Heart left ventricle (tissue), 16 donors: Measurements from ENCODE around the gene URAD. TPM values are rescaled to one million over a fixed set of nuclear protein-coding genes. Genes with fewer than 3 reads are reported as not detected.

Source experiments
- ATAC-seq, 4 donors: fragments of 200-7000 bp; cut with Tn5 transposase; one replicate each; pipeline ENCODE4 v1.9.1; 2020 to 2022; ENCODE audit warnings: moderate library complexity in 4 of 4, mild to moderate bottlenecking in 3 of 4, moderate number of reproducible peaks in 1 of 4
- DNase-seq, 5 donors: peaks; one replicate each; pipeline ENCODE4 v3.0.0-alpha.2; 2020
- H3K27ac ChIP-seq, 12 donors: fragments of 200-600 bp; sonication (generic) in 4 of 12; one replicate each; pipeline versions ENCODE4 v1.5.0 to v1.8.0; 2016 to 2022; ENCODE audit warnings: mild to moderate bottlenecking in 2 of 12
- H3K27me3 ChIP-seq, 9 donors: fragments of 200-600 bp; sonication (generic) in 2 of 9; one replicate each; pipeline versions ENCODE4 v1.5.1 to v1.8.0; 2016 to 2022; ENCODE audit warnings: mild to moderate bottlenecking in 3 of 9
- H3K36me3 ChIP-seq, 9 donors: fragments of 200-600 bp; sonication (generic) in 2 of 9; one replicate each; pipeline versions ENCODE4 v1.5.0 to v1.8.0; 2018 to 2022; ENCODE audit warnings: mild to moderate bottlenecking in 2 of 9
- H3K4me1 ChIP-seq, 12 donors: fragments of 200-600 bp; sonication (generic) in 4 of 12; one replicate each; pipeline versions ENCODE4 v1.5.0 to v1.8.0; 2016 to 2022; ENCODE audit warnings: mild to moderate bottlenecking in 3 of 12
- H3K4me3 ChIP-seq, 12 donors: fragments of 200-600 bp; sonication (generic) in 4 of 12; one replicate each; pipeline versions ENCODE4 v1.5.0 to v1.8.0; 2017 to 2022; ENCODE audit warnings: mild to moderate bottlenecking in 9 of 12, moderate library complexity in 4 of 12
- H3K9me3 ChIP-seq, 12 donors: fragments of 200-600 bp; sonication (generic) in 4 of 12; one replicate each; pipeline versions ENCODE4 v1.5.0 to v1.8.0; 2016 to 2022; ENCODE audit warnings: mild to moderate bottlenecking in 1 of 12
- CTCF ChIP-seq, 12 donors: fragments of 200-600 bp; sonication (generic) in 4 of 12; IDR thresholded peaks; one replicate each; pipeline versions ENCODE4 v1.5.0 to v1.8.0; 2018 to 2022; ENCODE audit warnings: antibody characterized with exemption in 12 of 12, mild to moderate bottlenecking in 5 of 12
- POLR2A ChIP-seq, 2 donors: fragments of 450-650 bp; IDR thresholded peaks; one replicate each; pipeline ENCODE4 v1.6.1; 2017; ENCODE audit warnings: antibody characterized with exemption in 2 of 2, mild to moderate bottlenecking in 2 of 2, moderate library complexity in 2 of 2
- WGBS, 4 donors: extraction: QIAGEN DNeasy Blood & Tissue Kit in 2 of 4; methylation state at CpG; one replicate each; pipeline versions ENCODE4 v1.1.5 to v1.1.7; 2013 to 2018; 5-methylcytosine and 5-hydroxymethylcytosine counted together
- intact Hi-C, 10 donors: fragments of 100-400 bp; cut with DNase I; formaldehyde crosslinking; loops; one replicate each; pipeline versions ENCODE4 v1.11.1 to v1.14.2; 2022
- polyA plus RNA-seq, 2 donors: library from polyadenylated mRNA; stranded (reverse); fragments of 200-250 nt; gene quantifications; one replicate each; pipeline ENCODE4 v1.2.3, GENCODE V29; 2013
- total RNA-seq, 9 donors: library from RNA; depleted of rRNA in 2 of 9; stranded (reverse); fragments of >200 nt in 2 of 9; fragmentation: NEBNext Ultra II Directional in 3 of 9; extraction: Animal tissue kit (Norgen Biotek cat#: 25700) in 3 of 9; gene quantifications; one replicate each; pipeline versions ENCODE4 v1.1.0 to v1.2.4, GENCODE V29; 2016 to 2023
- donor health status: ischemic (EF 13 %, LVEDD 7.1; RV severe dilation, severe dysfunction).
- donor health status: healthy with polysubstance abuse.
- donor health status: DM: no; HTN: yes; CAD: no.
- donor health status: DM: no; HTN: no; CAD: no.
- donor health status: ischemic (EF 25% LVEDD 6.9; RV normal size, moderate dysfunction).
- donor health status: ischemic (EF 25% LVEDD 5.7; RV mildly dilated, moderate dysfunction).
- donor health status: healthy.
- donor health status: DM: yes; HTN: yes; CAD: no.
- donor health status: ischemic (EF 35%, LVEDD 5.7; RV mildly dilated, moderate dysfunction).
- donor health status: nonischemic (EF 11% LVEDD 7.7; RV severe dilation, severe dysfunction).
- donor health status: DM: yes; HTN: yes; CAD: no.
- donor health status: PGD.
- donor health status: ischemic (EF 29% LVEDD 5.4; RV normal size, mild dysfunction).
- donor health status: nonischemic (EF 23%, LVEDD 6.1; RV moderate dilation, normal function).

Gene URAD
- total and polyA plus RNA-seq, 11 donors, result not detected

DNA sequence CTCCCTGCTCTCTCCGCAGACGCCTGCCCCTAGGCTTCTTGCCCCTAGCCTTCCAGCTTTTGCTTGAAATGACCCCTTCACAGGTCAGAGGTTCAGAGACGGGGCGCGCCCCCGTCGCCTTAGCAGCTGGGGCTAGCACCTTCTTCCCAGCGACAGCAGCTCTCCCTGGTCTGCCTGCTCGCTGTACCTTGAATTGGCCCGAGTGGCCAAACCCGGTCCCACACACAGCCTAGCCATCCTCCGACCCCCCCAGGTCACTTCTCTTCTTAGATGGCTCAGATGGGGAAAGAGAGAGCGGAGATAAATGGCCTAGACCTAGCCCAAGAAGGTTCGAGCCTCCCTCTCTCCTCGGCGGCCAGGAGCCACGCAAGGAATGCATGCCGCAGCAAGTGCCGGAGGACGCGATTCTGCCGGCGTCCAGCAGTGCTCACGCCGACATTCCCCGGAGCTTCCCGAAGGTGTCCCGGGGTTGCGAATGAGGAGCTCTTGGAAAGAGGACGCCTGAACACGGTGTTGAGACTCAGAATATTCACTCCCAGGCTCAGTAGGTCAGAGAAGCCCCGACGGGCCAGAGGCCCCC, 20.7 kb downstream of the URAD start:
- Histone ChIP-seq H3K36me3 (no peaks in the 10 kb centered on the region), H3K4me1 (peaks cover 0 to 27% (median 7%) of the 10 kb centered on the region in 12 donors), H3K9me3 (no peaks in the 10 kb centered on the region), H3K4me3 (no peak overlapping the region), H3K27ac (no peak overlapping the region), H3K27me3 (peaks cover 73 to 100% (median 96%) of the 10 kb centered on the region in 9 donors)
- WGBS, 4 donors, result 2 to 6% (median 4%) methylated on average over 14 to 33 of the region's 33 CpGs
- DNase-seq (no peak), ATAC-seq (no peak)
- intact Hi-C loops, result loop anchor here in 1 of 10 donors (5.0 kb wide), 1 partner anchor 46 kb away; no protein-coding TSS in a partner anchor
- TF ChIP-seq CTCF (IDR thresholded peaks at IDR 0.05) (no peak), POLR2A (IDR thresholded peaks at IDR 0.05) (no peak)

- DNase-seq (no peak), ATAC-seq (no peak)
- peaks cover 0 to 27% (median 7%) of the 10 kb centered on the region in 12 donors for H3K4me1 ChIP-seq
- H3K4me3 ChIP-seq, result no peak overlapping the region
- 3 to 7% (median 4%) methylated on average over 15 to 18 of the region's 18 CpGs for WGBS, 4 donors
- intact Hi-C loops, result loop anchor here in 1 of 10 donors (5.0 kb wide), 1 partner anchor 45 kb away; no protein-coding TSS in a partner anchor
- H3K27me3 ChIP-seq, result peaks cover 69 to 100% (median 95%) of the 10 kb centered on the region in 9 donors
- TF ChIP-seq POLR2A (IDR thresholded peaks at IDR 0.05), result no peak
- TF ChIP-seq CTCF (IDR thresholded peaks at IDR 0.05), result no peak
- no peaks in the 10 kb centered on the region for H3K9me3 ChIP-seq
- H3K27ac ChIP-seq, result no peak overlapping the region
- no peaks in the 10 kb centered on the region for H3K36me3 ChIP-seq
These were observed 21.2 kb downstream of the URAD start for GRCh38 chr13:27967203-27967735.

DNA sequence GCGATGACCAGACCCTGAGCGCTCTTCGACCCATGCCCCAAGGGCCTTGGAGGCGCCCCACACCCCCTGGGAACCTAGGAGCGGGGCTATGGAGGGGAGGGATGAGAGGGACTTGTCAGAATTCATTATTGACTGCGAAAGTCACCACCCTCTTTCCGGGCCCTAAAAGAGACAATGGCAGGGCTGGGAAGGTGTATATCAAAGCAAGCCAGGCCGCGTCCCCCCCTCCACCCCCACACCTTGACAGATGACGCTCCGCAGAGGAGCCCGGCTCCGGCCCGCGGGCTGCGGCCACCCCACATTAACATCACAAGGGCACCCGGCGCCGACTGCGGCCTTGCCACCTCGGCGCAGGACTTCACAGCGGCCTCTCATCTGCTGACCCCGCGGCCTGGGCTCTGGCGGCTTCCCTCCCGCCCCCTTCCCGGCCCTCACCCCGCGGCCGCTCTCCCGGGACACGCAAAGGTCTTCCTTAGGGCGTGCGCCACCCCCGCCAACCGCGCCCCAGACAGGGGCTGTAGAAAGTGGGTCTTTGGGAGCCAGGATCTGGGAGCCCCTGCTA, 21.8 kb downstream of the URAD start:
- no peaks in the 10 kb centered on the region for H3K9me3 ChIP-seq
- no peak for DNase-seq
- H3K27me3 ChIP-seq, result peaks cover 67 to 100% (median 95%) of the 10 kb centered on the region in 9 donors
- ATAC-seq, result no peak
- WGBS, 4 donors, result 2 to 5% (median 2%) methylated on average over 16 to 38 of the region's 38 CpGs
- H3K36me3 ChIP-seq, result no peaks in the 10 kb centered on the region
- peaks cover 0 to 27% (median 7%) of the 10 kb centered on the region in 12 donors for H3K4me1 ChIP-seq
- TF ChIP-seq CTCF (IDR thresholded peaks at IDR 0.05) (no peak), POLR2A (IDR thresholded peaks at IDR 0.05) (no peak)
- no peak overlapping the region for H3K4me3 ChIP-seq
- intact Hi-C loops, result loop anchor here in 1 of 10 donors (5.0 kb wide), 1 partner anchor 44 kb away; no protein-coding TSS in a partner anchor
- no peak overlapping the region for H3K27ac ChIP-seq
